Lung (tissue), 12 donors: ENCODE data around the gene PEPD. TPM values are rescaled to one million over a fixed set of nuclear protein-coding genes. Genes with fewer than 3 reads are reported as not detected.

Experiments used
- ATAC-seq: fragments of 200-7000 bp; cut with Tn5 transposase; one replicate; pipeline ENCODE4 v1.9.1; 2020; ENCODE audit warnings: moderate number of reproducible peaks; ENCODE audit not compliant: insufficient read depth, low FRiP score
- DNase-seq, 3 donors: peaks; one replicate each; pipeline ENCODE4 v3.0.0-alpha.2; 2013 to 2017
- H3K27ac ChIP-seq, 2 donors: one replicate each; pipeline ENCODE4 v1.5.1; 2013; ENCODE audit warnings: mild to moderate bottlenecking in 2 of 2, moderate library complexity in 2 of 2, control low read depth in 1 of 2, inconsistent platforms in 1 of 2, low read depth in 1 of 2, low read length in 1 of 2
- H3K27me3 ChIP-seq, 3 donors: one replicate each; pipeline ENCODE4 v1.5.1; 2013; ENCODE audit warnings: low read length in 2 of 3; ENCODE audit not compliant: control insufficient read depth in 3 of 3, insufficient read depth in 3 of 3
- H3K36me3 ChIP-seq, 4 donors: one replicate each; pipeline ENCODE4 v1.5.1; 2013; ENCODE audit warnings: low read length in 4 of 4, mild to moderate bottlenecking in 1 of 4, moderate library complexity in 1 of 4; ENCODE audit not compliant: control insufficient read depth in 4 of 4, insufficient read depth in 4 of 4
- H3K4me1 ChIP-seq, 5 donors: one replicate each; pipeline ENCODE4 v1.5.1; 2013; ENCODE audit warnings: low read length in 5 of 5, mild to moderate bottlenecking in 2 of 5, moderate library complexity in 1 of 5; ENCODE audit not compliant: control insufficient read depth in 5 of 5, insufficient read depth in 5 of 5
- H3K4me3 ChIP-seq: one replicate; pipeline ENCODE4 v1.5.1; 2013; ENCODE audit warnings: mild to moderate bottlenecking, control low read depth, moderate library complexity
- H3K9ac ChIP-seq, 2 donors: one replicate each; pipeline ENCODE4 v1.5.1; 2013; ENCODE audit warnings: low read length in 2 of 2, control low read depth in 1 of 2; ENCODE audit not compliant: insufficient read depth in 1 of 2
- H3K9me3 ChIP-seq, 4 donors: one replicate each; pipeline ENCODE4 v1.5.1; 2013; ENCODE audit warnings: low read length in 3 of 4, mild to moderate bottlenecking in 1 of 4, moderate library complexity in 1 of 4; ENCODE audit not compliant: control insufficient read depth in 4 of 4, insufficient read depth in 3 of 4
- CTCF ChIP-seq: IDR thresholded peaks from 2 replicates; pipeline ENCODE4 v1.5.1; 2012; ENCODE audit warnings: mild to moderate bottlenecking; ENCODE audit errors: control extremely low read depth, extremely low read depth
- WGBS, 2 donors: extraction: QIAGEN DNeasy Blood & Tissue Kit; methylation state at CpG; one replicate each; pipeline ENCODE4 v1.1.7; 2013; 5-methylcytosine and 5-hydroxymethylcytosine counted together
- polyA plus RNA-seq, 2 donors: library from polyadenylated mRNA; stranded (reverse); fragments of 200-250 nt; gene quantifications; one replicate each; pipeline ENCODE4 v1.2.1, GENCODE V29; 2013
- total RNA-seq, 2 donors: library from RNA; depleted of rRNA in 1 of 2; stranded (reverse); fragments of >200 nt in 1 of 2; gene quantifications; one replicate each; pipeline ENCODE4 v1.2.1, GENCODE V29; 2014 to 2021
- donor health status: control.
- donor health status: control.
- donor health status: Bipolar disorder and iron deficiency.
- donor health status: healthy.
- donor health status: DM: yes; HTN: yes; CAD: no.

PEPD gene
- total and polyA plus RNA-seq, 4 donors, result 29.6 to 88.2 (median 73.4) TPM

GRCh38 chr19:33546656-33547055 lies 25.1 kb upstream of the PEPD start:
- Histone ChIP-seq H3K9me3 (peaks cover 0 to 11% (median 0%) of the 10 kb centered on the region in 4 donors), H3K27me3 (peaks cover 0 to 4% (median 0%) of the 10 kb centered on the region in 3 donors), H3K27ac (no peak overlapping the region), H3K9ac (no peak overlapping the region), H3K4me1 (no peaks in the 10 kb centered on the region), H3K4me3 (no peak overlapping the region), H3K36me3 (no peaks in the 10 kb centered on the region)
- WGBS, 2 donors, result 91 to 94% methylated on average over 5 of the region's 5 CpGs
- DNase-seq (no peak), ATAC-seq (no peak)
- TF ChIP-seq CTCF, result no peak

DNA sequence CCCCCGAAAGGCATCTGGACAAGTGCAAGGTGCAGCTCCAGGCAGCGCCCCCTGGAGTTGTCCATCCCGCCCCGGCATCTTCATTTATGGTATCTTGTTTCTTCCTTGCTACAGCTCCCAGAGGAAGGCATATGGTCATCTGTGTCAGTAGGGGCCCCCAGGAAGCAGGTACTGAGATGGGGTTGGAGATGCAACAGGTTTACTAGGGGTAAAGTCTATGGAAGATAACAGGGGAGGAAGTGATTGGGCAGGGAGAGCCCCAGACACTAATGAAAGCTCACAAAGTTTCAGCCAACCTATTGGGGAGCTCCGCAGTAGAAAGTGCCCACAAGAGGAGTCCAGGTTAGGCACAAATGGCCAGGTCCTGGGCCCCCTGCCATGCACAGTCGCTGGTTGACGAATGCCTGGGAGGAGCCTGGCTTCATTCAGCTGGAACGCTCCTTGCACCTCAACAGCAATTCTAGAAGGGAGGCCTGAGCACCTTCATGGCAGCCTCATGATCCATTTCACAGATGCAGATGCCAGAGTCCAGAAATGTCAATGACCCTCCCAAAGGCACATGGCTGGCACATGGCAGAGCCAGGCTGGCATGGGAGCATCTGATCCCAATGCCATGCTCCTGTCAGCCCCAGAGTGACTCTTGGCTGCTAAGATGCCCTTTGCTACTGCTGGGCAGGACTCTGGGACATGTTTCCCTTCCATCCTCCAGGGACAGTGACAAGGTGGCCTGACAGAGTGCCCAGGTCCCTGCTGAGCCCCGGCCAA lies 23.8 kb upstream of the PEPD start:
- no peak overlapping the region for H3K9ac ChIP-seq
- H3K9me3 ChIP-seq, result peaks cover 0 to 13% (median 0%) of the 10 kb centered on the region in 4 donors
- H3K27me3 ChIP-seq, result peaks cover 0 to 4% (median 0%) of the 10 kb centered on the region in 3 donors
- no peak overlapping the region for H3K4me3 ChIP-seq
- ATAC-seq, result no peak
- H3K27ac ChIP-seq, result no peak overlapping the region
- H3K36me3 ChIP-seq, result no peaks in the 10 kb centered on the region
- 82 to 85% methylated on average over 9 of the region's 9 CpGs for WGBS, 2 donors
- no peaks in the 10 kb centered on the region for H3K4me1 ChIP-seq
- no peak for DNase-seq
- TF ChIP-seq CTCF, result no peak

GRCh38 chr19:33535226-33535625 lies 13.6 kb upstream of the PEPD start:
- ATAC-seq (no peak), DNase-seq (no peak)
- Histone ChIP-seq H3K9ac (no peak overlapping the region), H3K27me3 (peaks cover 0 to 3% (median 0%) of the 10 kb centered on the region in 3 donors), H3K36me3 (no peaks in the 10 kb centered on the region), H3K4me3 (no peak overlapping the region), H3K4me1 (no peaks in the 10 kb centered on the region), H3K27ac (no peak overlapping the region), H3K9me3 (no peaks in the 10 kb centered on the region)
- 58 to 59% methylated on average over 8 of the region's 8 CpGs for WGBS, 2 donors
- no peak for TF ChIP-seq CTCF
